GM21723 (cell line): ENCODE measurements around the gene GRK3.

Experiments
- ATAC-seq: cut with Tn5 transposase; IDR thresholded peaks from one replicate; pipeline ENCODE4 v1.9.1; 2021; ENCODE audit warnings: mild to moderate bottlenecking, moderate library complexity; ENCODE audit not compliant: unreplicated experiment

Gene GRK3

GRCh38 chr22:25656724-25657123 is 92.2 kb downstream of the GRK3 start:
- peak; percentile 80 for ATAC-seq

GRCh38 chr22:25658633-25659032 is 94.2 kb downstream of the GRK3 start:
- ATAC-seq: no peak

DNA sequence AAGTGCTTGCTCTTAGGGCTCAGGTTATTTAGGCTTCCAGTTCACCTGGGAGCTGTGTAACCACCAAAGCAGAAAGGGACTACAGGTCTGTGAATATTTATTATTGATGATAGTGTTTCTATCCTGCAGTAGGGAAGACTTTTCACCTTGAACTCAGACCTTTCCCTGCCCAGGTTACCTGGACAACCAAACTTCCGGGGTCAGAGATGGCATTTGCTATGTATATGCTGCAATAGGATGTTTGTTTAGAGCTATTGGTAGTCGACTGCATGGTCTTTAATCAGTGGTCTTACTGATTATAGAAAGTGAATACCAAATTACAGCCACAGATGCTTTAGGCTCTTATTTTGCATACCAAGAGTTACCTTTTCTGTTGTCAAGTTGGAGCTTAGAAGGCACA is 94.9 kb downstream of the GRK3 start:
- ATAC-seq: no peak

DNA sequence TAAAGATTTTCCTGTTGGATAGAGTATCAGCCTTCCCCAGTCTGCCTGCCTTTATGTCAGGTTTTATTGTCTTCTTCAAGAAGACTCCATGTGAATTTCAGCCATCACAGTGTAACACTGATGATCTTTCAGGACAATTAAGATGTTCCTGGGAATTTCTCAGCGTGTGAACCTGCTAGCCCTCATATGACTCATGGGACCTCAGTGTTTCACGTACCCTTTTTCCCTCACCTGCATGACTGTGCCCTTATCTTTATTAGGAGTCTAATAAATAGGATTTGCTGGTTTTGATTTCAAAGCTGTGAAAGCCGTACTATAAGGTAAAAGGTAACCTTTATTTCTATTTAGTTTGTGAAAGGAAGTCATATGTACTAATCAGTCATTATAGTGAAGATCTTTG is 95.9 kb downstream of the GRK3 start:
- ATAC-seq: no peak

DNA sequence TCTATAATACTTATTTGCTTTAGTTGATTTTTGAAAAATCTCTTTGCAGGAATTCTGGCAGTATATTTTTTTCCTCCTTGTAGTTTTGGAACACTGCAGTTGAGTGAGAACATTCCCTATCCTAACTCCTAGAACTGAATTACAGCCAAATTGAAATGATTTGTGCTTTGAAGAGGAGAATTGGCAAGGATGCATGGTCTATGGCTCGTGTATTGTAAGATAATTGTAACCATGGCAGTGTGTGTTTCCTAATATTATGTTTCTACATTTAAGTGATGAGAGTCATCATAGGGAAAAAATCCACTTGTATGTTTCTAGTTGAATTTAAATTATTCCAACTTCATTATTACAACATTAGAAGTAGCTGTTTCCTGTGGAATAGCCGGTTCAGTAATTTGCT is 96.6 kb downstream of the GRK3 start:
- ATAC-seq: no peak

DNA sequence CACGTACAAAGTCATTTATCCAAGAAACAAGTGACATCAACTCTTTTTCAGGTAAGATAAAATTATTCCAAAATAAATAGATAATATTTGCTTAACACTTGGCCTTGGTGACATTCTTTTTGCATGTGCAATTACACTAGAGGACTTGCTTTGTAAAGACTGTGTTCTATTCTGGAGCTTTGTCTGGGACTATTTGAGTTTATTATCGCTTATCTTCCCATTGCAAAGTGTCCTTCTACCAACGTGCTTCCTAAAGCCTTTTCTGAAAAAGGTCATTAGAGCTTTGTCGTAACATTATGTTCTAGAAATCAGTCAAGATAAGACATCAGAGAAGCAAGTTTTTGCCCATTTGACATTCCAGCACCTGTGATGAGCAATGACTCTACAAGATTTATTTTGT is 99.2 kb downstream of the GRK3 start:
- ATAC-seq: no peak

GRCh38 chr22:25666308-25666707 is 101.8 kb downstream of the GRK3 start:
- ATAC-seq: no peak

GRCh38 chr22:25668437-25668836 is 104.0 kb downstream of the GRK3 start:
- ATAC-seq: no peak

DNA sequence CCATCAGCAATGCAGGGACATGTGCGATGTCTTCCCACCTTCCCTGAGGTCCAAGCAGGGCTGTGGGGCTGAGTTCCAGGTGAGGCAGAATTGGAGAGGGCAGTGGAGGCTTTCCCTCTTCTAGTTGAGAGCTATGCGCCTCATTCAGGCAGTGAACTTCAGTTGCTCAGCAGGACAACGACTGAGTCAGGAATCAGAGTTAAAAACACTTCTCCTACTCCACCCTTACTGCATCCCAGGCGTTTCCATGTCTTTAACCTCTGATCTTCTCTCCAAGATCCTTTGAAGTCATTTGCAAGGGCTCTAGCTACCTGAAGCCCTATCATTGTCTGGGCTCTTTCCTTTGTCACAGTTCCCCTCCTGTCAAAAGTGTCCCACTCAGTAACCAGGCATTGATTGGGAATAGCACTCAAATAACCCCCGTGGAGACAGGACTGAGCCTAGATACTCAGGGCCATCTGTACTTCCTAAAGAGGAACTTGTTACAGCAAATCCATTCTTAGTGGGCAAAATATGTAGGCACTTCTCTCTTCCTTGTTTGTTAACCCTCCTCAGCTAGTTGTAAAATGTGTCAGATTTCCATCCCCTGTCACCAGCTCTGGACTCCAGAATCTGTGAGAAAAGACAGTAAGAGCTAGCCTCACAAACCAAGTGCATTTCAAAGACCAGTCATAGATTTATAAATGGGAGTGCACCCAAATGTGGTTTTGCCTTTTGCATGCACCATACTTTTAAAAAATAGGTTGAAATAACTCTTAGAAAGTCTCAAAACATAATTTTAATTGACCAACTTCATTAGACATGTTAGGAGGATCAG is 105.0 kb downstream of the GRK3 start:
- ATAC-seq: no peak

- no peak for ATAC-seq
These were observed 105.6 kb downstream of the GRK3 start for GRCh38 chr22:25670070-25670461.

- ATAC-seq: no peak
These were observed 108.0 kb downstream of the GRK3 start for GRCh38 chr22:25672289-25673084.

- ATAC-seq: no peak
These were observed 109.2 kb downstream of the GRK3 start for GRCh38 chr22:25673713-25674112.

GRCh38 chr22:25677631-25678030 is 113.2 kb downstream of the GRK3 start:
- ATAC-seq: no peak

DNA sequence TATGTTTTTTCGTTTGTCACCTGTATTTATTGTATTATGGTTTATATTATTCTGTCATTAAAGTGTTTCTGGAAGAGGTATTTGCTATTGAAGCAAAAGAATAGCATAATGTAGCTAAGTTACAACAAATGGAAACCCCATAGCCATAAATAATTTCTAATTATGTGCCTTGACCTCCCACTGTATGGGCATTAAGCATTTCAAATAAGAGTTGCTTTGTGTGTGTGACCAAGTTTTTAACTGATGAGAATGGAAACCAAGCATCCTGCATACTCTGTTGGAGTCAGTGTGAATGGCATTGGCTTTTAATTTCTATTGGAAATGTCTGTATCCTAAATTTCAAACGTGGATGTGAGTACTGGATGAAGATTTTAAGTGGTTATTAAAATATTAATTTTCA is 115.6 kb downstream of the GRK3 start:
- no peak for ATAC-seq

- no peak for ATAC-seq
These were observed 116.5 kb downstream of the GRK3 start for GRCh38 chr22:25680956-25681355.

DNA sequence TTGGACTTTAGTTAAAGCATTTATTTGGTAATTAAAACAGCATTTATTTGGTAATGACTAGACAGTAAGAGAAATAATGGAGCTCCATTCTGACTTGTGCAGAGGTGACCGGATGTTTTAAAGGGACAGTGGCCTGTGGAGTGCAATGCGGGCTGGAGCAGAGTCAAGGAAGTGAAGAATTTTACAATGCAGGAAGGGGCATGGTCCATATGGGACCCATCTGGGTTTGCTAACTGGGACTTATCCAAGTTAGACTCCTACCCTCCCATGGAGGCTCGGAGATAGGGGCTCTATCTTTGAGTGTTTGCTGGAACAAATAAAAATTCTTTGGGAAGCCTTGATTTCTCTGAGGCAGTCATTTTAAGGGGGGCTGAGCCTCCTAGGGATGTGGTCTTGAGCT is 117.6 kb downstream of the GRK3 start:
- no peak for ATAC-seq

DNA sequence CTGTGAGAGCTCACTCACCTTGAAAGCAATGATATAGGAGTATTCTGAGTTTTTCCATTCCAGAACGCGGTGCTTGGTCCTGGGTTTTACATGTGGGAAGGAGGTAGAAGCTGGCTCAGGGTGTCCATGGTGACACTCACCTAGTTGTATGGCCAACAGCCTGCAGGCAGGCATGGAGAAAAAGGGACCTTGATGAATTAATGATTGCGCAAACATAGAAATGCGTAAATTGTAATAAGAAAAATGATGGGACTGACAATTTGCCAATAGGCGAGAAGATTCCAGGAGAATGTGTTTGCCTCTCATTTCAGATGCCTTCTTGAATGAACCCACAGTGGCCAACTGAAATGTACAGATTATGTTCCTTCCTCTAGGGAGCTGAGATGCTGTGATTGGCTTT is 124.2 kb downstream of the GRK3 start:
- ATAC-seq: no peak

DNA sequence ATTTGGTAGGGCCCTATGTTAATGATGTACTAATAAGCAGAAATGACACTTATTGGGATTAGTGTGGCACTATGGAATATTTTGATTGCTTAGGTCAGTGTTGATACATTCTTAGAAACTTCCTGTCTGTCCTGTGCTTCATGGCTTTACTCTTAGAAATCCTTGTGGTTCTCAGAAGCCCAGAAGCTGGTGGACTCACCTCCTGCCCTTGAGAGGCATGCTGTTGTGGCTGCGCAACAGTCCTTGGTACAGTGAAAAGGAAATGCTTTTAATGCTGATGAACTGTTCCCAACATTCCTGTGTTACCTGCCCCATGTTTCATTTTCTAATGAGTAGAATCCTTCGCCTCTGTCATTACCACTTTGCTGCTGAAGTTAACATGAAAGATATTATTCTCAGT is 125.2 kb downstream of the GRK3 start:
- ATAC-seq: no peak

DNA sequence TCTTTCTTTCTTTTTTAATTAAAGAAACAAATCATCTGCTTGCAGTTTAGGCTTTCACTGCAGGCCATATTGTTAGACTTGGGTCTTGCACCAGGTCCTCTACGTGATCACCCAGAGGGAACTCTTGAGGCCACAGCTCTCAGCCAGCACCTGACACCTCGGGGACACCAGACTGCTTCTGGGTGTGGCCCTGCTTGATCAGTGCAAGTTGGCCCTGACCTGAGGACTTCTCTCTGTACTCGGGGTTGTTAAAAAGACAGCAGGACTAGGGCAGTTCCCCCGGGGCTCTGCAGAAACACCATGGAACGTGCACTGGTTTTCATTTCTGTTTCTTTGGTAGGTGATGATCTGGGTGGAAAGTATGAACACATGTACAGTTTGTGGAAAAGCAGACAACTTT is 126.3 kb downstream of the GRK3 start:
- no peak for ATAC-seq

- ATAC-seq: no peak
These were observed 128.2 kb downstream of the GRK3 start for GRCh38 chr22:25692397-25693267.

- ATAC-seq: no peak
These were observed 128.7 kb downstream of the GRK3 start for GRCh38 chr22:25693268-25693565.
